Colon (tissue), 2 donors: ENCODE data around the gene UST.
"Not testable (repeated sequence)": the region's sequence is repeated elsewhere in the genome, so short reads cannot be mapped to it uniquely, and the experiment has no call there.

Experiments used
- FAIRE-seq: peaks from 2 replicates; lab custom pipeline; 2012; peaks lifted over from hg19 to GRCh38; lab: Jason Lieb, UNC
- donor health status: control.
- donor health status: control.

The UST gene

DNA sequence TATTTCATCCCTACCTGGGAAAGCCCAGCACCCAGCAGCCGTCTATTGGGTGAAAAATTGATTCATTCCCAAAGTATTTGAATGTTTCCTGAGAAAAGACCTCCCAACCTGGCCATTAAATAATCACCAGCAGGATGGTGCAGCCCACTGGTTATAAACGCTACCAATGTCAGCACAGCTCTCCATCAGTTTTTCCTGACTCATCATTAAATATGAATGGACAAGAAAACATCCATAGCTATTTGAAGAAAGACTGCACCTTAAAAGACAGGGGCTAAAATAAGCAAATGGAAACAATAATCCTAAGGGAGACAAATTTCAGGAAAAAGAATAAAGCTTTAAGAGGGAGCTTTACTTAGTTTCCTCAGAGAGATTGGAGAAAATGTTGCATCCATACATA, 261.9 kb downstream of the UST start:
- no peak for FAIRE-seq

- no peak for FAIRE-seq
These were observed 265.3 kb downstream of the UST start for GRCh38 chr6:149012040-149012545.

- no peak for FAIRE-seq
These were observed 266.9 kb downstream of the UST start for GRCh38 chr6:149013586-149014344.

DNA sequence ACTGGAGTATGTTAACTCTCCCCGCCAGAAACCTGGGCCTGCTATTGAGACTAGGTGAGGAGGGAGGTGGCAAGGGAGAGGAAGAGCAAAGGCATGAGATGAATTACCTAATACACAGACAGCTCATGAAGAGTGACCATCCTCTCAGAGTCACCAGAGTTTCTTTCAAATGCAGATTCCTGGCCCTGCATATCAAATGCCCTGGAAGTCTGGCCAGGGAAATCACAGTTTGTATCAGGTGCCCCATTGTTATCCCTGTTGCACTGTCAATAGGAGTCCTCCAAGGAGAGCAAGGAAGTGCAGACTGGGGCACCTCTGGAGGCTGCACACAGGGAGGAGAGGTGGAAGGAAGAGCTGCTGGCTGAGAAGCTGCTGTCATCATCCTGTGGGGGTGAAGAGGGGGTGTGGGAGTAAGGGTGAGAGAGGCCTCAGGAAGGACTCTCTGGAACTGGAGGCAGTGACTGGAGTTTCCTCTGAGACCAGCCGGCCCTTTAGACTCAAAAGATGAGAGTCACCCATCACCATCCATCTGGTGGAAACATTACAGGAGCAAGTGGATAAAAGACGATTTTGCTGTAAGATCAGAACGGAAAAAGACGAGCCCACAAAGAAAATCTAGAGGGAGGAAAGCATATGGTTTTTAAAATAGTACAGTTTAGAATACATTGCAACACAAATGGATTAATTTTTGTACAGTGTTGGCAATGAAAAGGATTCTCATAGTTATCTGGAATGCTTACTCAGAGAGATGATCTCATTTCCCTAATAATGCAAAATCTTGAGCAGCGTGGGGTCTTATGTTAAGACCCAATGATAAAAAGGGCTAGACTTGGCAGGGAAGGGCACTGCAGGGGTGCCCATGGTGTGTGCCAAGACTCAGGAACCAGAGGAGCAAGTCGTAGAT, 268.1 kb downstream of the UST start:
- FAIRE-seq: no peak

DNA sequence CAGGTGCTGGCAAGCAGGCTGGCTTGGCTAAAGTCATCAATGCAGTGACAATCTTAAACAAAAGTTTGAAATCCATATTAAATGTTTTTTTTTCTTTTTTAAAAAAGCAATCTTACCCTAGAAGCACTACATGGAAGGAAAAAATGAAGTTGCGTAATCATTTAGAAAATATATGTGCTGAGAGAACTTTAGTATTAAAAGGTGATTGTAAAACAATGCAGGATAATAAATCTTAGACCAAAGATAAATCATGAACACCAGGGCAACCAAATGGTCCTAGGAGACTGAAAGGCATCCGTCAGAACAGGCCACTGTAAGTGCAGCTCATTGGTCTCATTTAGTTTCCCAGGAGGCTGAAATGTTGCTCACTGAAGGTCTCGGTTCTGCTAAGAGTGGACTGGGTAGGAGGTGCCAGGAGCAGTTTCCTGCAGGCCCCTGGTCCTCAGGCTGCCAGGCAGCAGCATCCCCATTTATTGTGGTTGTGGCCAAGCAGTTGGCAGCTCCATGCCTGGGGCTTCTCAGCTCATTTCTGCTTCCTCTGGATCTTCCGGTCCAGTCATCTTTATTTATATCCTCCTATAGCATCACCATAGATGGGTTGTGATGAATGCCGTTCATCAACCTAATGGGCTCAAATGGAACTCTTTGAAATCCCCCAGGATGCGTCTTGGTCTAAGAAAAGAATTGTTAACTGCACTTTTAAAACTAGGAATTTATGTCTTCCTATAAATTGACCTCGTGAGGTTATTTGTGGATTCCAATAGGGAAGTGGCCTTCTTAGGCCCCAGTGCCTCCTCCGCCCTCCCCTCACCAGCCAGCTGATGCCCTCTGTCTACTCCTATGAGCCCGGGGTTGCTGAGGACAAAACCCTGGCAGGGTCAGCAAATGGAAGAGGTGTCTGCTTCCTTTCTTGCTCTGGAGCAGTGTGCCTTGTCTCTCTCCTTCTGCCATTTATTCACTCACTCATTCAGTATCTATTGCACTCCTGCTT, 269.0 kb downstream of the UST start:
- no peak for FAIRE-seq

- FAIRE-seq: no peak
These were observed 269.9 kb downstream of the UST start for GRCh38 chr6:149016716-149017115.

- no peak for FAIRE-seq
These were observed 273.5 kb downstream of the UST start for GRCh38 chr6:149020319-149020718.

- FAIRE-seq: no peak
These were observed 277.5 kb downstream of the UST start for GRCh38 chr6:149024361-149024760.

GRCh38 chr6:149025061-149025460, 278.2 kb downstream of the UST start:
- FAIRE-seq: no peak

- FAIRE-seq: no peak
These were observed 279.7 kb downstream of the UST start for GRCh38 chr6:149026530-149026942.

DNA sequence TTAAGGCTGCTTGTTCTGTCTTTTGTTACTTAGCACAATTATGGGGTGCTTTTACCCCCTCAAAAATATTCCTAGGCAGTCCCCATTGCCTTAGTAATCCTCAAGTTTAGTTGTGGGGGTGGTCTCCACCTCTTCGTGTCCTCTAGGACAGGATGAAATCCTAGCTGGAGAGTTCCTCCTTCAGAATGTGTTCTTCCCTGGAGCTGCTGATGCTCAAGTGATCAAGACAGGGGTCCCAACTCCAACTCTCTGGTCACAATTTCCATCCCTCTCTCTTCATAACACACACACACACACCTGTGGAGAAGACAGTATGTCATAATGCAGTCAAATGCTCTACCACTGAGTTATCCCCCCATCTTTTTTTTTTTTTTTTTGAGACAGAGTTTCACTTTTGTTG, 280.7 kb downstream of the UST start:
- FAIRE-seq: no peak

- FAIRE-seq: no peak
These were observed 282.1 kb downstream of the UST start for GRCh38 chr6:149028767-149029405.

DNA sequence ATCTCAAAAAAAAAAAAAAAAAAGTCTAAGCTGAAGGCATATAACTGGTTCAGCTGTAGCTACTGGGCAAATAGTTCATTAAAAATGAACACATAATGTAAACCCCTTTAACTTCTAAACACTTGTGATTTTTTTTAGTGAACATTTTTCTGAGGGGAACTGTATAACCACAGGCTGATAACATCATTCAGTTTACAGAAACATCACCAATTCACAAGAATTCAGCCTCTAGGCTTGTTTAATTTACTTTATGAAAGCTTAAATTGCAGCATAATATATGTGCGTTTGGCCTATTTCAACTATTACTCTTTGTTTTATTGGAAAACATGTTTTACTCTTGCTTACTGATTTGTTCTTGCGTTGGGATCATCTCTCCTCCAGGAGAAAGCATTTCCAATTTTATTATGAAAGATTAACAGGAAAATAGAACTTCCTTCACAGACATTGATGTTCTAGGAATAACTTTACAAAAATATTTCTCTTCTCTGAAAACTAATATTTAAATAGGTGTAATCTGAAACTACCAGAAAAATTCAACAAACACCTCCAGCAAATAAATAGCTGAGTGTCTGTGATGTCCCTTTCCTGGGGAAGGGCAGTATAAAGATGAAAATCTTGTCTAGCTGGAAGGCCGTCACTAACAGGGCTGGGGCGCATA, 284.5 kb downstream of the UST start:
- no peak for FAIRE-seq

- FAIRE-seq: no peak
These were observed 285.2 kb downstream of the UST start for GRCh38 chr6:149031859-149032598.

DNA sequence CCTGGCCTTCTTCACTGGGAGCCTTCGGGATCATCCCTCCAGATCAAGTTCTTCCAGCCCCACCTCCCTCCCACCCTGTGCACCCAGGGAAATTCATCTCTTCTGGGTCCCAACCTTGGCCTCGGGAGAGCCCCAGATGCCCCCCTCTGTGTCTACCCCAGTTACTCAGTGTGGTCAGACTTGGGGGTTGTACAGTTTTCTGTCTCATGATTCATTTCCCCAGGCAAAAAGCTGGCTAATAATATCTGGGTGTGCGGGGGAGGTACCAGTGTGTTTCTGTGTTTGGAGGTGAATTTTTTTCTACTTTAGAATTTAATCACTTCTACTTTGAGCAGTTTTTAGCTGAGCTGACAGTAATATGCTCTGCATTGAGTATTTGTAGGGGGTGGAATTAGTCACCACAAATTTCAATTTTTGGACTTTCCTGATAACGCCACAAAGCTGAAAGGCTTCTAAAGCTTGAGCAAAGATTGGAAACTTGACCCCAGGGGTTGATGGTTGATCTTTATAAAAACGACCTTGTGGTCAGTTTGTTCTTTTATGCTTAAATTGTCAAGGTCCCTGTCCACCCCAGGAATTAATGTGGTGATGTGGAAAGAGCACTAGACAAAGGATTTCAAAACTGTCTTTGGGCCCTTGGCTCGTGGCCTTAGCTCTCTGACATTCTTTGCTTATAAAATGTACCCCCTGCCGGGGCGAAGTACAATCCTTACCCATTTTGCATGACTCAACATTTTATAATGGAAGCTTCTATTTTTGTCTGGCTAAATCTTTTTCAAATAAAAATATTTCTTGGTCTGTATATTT, 286.0 kb downstream of the UST start:
- no peak for FAIRE-seq

DNA sequence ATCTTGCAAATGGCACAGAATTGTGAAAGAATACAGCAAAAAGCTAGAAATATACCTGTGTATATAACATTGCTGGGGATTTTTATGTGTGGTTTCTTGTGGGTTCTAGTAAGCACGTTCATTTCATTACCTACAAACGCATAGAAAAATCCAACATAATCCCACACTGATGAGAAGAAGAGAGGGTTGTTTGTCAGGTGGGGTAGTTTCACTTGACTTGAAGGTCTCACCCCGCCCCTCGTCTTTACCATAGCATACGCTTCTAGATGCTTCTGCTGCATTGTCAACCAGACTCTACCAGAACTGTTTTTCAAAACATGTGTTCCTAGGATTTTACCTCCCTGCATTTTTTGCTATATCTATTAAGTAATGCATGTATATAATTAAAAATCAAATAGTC, 286.6 kb downstream of the UST start:
- FAIRE-seq: no peak

DNA sequence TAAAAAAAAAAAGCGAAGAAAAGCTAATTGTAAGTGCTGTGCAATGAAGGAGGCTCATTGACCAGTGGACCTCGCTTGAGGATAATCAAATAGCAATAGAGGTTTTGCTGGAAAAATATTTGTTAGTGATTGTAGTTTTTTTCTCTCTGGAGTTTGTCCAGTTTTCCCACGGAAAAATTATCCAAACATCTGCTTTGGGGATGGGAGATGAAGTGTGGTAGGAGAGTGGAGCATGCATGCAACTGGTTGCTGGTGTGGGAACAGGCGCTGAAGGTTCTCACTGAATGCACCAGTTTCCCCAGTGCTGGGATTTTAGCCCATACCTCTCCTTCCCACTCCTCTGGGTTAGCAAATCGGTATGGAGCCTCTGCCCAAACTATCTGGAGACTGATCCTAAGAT, 288.9 kb downstream of the UST start:
- FAIRE-seq: no peak

- FAIRE-seq: no peak
These were observed 290.3 kb downstream of the UST start for GRCh38 chr6:149037051-149037671.

DNA sequence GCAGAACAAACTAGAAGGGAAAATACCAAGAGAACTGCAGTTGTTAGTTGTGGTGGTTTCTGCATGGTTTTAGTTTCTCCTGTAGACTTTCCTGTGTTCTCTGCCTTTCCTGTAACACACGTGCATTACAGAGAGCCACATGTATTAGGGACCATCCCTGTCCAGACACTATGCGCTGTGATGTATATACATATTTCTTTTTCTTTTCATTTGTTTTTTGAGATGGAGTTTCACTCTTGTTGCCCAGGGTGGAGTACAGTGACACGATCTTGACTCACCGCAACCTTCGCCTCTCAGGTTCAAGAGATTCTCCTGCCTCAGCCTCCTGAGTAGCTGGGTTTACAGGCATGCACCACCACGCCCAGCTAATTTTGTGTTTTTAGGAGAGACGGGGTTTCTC, 292.2 kb downstream of the UST start:
- FAIRE-seq: not testable (repeated sequence)
